Erythroblast (primary cell): ENCODE measurements around the gene SWI5.

ENCODE experiments used
- GATA1 ChIP-seq: IDR thresholded peaks from 2 replicates; pipeline ENCODE4 v1.6.1; 2011; ENCODE audit warnings: low read depth, mild to moderate bottlenecking, control low read depth, low read length, moderate library complexity
- POLR2A ChIP-seq: IDR thresholded peaks from 2 replicates; pipeline ENCODE4 v1.6.1; 2011; ENCODE audit warnings: mild to moderate bottlenecking, low read length

DNA sequence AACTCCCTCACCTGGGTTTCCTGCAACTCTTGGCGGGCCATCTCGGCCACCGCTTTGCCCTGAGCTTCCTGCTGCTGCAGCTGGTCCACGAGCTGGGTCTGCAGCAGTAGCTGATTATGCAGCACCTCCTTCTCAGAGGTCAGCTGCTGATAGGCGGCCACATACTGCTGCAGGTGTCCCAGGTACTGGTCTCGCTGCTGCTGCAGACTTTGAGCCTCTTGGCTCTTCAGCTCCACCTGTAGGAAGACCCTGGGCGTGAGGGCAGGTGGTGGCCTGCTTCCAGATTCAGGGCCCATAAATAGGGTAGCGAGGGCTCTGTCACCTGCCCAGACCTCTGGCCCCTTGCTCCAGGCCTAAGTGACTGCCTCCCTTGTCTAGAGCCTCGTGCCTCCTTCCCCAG is 16.9 kb upstream of the SWI5 start:
- TF ChIP-seq POLR2A = no peak
- no peak for TF ChIP-seq GATA1
